CD4-positive, alpha-beta T cell treated with Interleukin-17A for 4 hours (primary cell): ENCODE data around the gene FOXP2.
"Not testable (repeated sequence)": the region's sequence is repeated elsewhere in the genome, so short reads cannot be mapped to it uniquely, and the experiment has no call there.

Source experiments
- DNase-seq: peaks from one replicate; pipeline ENCODE4 v3.0.0-alpha.2; 2020; ENCODE audit warnings: mixed read lengths

FOXP2 gene

DNA sequence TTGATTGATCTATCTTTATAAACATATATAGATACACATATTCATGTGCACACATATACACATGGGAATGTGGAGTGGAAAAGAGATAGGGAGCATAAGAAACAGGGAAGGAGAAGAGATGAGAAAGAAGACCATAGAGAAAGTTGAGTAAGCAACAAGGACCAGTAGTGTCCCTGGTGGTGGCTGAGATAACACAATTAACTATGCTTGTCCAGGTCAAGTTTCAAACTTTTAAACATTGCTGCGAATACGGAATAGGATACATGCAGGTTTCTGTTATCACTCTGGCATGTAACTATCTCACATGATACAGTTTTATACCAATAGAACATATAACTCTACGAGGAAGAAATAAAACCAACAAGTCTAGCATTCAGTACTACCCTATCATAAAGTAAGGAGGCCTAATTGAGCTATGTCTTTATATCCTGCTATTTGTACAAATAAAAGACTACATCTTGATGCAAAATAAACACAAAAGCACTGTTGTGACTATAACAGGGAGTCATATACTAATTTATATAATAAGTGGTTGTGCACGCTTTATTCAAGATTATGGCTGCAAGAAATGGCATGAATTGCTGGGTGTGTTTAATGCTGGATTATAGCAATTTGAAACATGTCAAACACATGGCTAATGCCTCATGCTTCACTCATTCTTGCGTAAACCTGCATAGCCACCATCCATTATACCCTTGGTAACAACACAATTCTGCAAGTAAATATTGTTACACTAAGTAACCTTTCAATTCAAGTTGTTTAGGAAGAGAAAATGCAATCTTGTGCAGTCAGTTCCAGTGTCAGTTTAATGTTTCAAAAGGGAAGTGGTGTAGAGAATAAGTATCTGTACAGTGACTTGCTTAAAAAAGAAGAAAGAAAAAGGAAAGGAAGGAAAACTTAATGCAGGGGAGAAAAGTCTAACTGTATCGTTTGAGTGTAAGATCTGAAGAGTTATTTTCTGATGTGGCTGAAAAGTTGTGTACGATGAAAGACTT is 8.2 kb downstream of the FOXP2 start:
- no peak for DNase-seq

DNA sequence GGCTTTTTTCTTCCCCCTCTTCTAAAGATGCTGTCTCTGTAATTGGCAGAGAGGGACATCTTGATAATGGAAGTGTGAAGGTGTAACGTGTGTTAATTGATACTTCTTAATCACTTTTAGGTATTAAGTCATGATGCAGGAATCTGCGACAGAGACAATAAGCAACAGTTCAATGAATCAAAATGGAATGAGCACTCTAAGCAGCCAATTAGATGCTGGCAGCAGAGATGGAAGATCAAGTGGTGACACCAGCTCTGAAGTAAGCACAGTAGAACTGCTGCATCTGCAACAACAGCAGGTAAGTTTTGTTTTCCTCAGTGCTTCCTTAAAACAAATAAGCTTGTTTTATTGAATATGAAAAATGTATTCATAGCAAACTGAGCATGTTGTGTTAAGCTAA is 11.8 kb downstream of the FOXP2 start:
- no peak for DNase-seq

DNA sequence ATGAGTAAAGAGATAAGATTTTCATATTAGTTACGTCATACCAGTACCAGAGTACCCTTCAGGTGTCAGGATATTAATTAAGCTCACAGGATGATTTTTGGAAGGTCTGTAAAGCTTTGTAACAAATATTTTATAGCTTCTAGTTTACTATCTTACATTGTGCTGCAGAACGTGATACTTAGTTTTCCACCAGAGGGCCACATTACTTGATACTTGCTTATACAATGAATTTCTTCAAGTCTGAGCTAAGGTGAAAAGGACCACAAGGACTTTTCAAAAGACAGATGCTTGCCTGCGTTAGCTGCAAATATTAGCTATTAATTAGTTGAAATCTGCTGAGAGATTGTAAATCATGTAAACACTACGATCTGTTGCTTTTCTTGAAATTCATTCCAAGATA is 12.2 kb downstream of the FOXP2 start:
- DNase-seq = no peak

DNA sequence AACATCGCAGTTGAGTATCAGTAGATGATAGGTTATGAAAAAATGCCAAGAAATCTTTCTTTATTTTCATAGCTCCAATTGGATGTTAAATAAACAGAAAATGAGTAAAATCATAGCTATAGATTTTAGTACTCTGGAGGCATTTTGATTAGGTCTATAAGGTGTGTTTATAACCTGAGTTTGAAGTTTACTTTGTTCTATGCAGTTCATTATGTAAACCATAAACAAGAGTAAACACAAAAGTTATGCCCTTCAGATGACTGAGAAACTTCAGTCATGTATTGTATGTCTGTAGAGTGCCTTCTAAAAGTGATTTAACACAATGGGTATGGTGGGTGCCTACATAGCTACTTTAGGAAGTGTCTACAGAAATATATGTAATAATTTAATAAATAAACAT is 13.6 kb downstream of the FOXP2 start:
- DNase-seq = no peak

DNA sequence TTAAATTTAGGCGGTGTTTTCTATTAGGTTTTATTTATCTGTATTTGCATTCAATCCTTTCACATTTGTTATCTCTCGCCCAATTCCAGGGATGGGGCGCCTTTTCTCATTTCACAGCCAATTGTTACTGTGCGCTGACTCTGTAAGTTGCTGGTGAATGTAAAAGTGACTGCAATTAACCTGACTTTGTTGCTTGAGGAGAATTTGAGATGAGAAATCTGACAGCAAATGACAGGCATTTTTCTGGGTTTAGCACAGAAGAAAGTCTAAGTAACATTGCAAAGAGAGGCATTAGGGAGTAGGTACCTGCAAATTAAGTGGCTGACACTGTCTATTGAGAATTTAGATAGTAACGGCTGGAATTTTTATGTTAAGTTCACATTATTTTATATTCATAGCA is 16.6 kb downstream of the FOXP2 start:
- DNase-seq = no peak

DNA sequence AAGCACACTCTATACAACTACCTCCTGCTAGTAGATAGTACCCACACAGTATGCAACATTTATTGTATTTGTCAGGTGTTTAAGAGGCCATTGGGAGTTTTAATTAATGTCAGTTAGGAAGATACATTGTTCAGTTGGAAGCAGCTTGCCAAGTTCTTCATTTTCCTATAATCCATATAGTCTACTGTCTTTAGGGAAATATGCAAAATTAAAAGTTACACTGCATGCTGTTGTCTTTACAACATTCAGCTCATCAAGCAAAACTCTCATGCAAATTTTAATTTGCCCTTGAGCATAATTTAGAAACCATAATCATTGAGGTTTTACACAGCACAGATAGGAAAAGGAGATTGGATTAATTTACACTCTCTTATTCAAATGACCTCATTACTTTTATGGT is 17.4 kb downstream of the FOXP2 start:
- no peak for DNase-seq

DNA sequence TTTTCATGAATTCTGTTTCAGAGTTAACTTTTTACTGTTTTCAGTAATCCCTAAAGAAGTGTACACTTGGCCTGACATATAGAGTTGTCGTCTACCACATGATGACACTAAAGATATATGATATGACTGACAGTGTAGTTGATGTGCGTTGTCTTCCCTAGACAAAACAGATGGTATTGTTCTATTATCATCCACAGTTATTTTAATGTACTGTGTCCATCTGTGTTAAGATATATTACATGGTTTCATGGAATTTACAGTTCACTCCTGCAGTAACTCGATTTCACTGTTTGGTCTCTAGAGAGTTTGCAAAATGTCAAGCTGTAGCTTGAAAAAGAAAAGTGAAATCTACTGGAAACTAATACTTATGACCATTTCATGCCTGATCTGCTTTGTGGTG is 18.1 kb downstream of the FOXP2 start:
- no peak for DNase-seq

DNA sequence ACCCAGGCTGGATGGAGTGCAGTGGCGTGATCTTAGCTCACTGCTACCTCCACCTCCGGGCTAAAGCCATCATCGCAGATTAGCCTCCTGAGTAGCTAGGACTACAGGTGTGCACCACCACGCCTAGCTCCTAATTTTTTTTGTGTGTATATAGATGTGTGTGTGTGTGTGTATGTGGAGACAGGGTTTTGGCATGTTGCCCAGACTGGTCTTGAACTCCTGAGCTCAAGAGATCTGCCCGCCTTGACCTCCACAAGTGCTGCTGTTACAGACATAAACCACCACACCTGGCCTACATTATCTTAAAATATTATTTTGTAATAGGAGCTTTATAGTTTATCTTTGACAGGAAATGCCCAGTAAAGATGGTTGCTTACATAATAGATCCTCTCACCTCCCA is 25.0 kb downstream of the FOXP2 start:
- DNase-seq = no peak

DNA sequence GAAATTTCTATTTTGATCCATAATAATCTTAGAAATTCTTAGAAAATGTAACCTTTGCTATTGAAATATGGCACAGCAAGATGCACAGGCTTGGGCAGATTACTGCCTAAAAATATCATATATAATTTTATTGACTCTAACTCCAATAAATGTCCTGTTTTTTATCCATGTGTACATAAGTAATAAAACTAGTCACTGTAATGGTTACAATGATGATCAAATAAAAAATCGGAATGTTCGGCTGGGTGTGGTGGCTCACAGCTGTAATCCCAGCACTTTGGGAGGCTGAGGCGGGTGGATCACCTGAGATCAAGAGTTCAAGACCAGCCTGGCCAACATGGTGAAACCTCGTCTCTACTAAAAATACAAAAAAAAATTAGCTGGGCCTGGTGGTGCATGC is 26.3 kb downstream of the FOXP2 start:
- not testable (repeated sequence) for DNase-seq

DNA sequence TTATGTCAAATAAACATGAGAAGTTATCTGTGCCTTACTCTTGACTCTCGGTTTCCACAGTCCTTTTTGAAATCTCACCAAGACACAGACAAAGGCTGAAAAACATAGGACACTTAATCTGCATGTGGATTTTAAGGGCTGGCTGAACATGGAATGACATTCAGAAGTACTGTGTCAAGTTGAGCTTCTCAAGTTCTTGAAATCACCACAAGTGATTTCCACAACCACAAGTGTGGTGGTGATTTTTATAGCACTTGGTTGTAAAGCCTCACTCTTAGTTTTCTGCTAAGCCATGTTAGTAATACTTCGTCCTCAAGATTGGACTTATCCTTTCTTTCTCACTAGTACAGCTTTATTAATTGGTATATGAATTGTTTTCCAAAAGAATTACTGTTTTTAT is 29.6 kb downstream of the FOXP2 start:
- no peak for DNase-seq

DNA sequence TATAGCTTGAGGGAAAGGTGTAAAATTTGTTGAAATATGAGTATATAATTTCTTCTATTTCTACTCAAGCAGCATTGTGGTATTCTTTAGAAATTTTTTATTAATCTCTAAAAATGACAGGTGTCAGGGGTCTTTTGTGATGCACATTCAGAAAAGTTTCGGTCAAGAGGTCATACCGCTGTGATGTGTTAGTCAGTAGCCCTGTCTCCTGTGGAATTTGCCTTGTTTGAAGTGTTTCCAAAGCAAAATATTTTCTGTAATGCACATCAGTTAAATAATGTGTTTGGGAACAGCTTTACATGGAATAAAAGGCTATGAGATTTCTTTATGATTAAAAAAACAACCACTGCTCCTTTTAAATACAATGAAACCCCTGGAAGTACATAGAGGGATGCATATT is 35.8 kb downstream of the FOXP2 start:
- no peak for DNase-seq

DNA sequence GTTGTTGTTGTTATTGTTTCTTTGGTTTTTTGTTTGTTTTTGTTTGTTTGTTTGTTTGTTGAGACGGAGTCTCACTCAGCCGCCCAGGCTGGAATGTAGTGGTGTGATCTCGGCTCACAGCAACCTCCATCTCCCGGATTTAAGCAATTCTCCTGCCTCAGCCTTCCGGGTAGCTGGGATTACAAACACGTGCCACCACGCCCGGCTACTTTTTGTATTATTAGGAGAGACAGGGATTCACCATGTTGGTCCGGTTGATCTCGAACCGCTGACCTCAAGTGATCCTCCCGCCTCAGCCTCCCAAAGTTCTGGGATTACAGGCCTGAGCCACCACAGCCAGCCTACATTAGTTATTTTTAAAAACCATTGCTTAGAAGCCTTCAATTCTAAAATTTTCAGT is 45.0 kb downstream of the FOXP2 start:
- DNase-seq = no peak

DNA sequence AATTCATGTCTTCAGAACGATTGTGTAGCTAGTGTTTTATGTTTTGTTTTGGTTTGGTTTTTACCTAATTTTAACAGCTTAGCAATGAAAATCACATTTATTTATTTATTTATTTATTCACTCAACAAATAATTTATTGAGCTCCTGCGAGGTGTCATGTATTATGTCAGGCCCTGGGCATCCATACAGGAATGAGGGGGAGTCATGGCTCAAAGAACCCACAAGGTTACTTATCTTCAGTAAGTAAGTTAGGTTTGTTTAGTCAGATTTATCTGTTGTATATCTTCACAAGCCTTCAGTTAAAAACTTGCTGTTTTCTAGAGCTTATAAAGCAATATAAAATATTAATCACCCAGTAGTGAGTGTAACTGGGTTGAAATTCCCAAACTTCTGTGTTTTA is 45.4 kb downstream of the FOXP2 start:
- DNase-seq = no peak

DNA sequence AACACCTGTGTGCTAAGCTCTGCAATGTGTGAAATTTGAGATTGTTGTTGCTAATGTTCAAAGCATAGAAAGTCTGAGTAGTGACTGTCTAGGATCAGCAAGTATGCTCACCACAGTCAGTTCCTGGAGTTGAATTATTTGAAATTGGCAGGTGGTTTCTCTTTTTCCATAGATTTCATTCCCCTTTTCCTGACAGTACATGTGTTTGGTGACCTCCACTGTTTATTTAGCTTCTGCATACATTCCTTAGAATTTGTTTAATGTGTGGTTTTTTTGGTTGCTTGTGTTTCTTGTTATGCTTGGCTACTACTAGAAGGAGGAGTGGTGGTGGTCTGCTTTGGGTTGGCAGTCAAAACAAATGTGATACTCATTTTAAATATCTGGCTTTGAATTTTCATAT is 52.3 kb downstream of the FOXP2 start:
- DNase-seq = no peak

DNA sequence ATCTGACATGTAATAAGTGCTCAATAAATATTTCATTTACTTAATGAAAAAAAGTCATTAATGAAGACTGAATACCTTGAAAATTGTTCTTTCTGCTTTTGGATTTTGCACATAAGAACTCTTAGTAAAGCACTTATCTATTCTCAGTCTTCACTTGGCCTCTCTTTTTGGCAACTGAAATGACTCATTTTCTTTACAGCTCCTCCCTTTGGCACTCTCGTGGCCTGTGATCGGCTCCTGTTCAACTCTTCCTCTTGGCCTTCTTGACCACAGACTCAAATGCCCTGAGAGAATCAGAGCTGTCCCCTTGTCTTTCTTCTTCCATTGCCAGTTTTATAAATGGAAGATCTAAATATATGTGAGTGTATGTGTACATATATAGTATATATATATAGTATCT is 54.2 kb downstream of the FOXP2 start:
- no peak for DNase-seq

DNA sequence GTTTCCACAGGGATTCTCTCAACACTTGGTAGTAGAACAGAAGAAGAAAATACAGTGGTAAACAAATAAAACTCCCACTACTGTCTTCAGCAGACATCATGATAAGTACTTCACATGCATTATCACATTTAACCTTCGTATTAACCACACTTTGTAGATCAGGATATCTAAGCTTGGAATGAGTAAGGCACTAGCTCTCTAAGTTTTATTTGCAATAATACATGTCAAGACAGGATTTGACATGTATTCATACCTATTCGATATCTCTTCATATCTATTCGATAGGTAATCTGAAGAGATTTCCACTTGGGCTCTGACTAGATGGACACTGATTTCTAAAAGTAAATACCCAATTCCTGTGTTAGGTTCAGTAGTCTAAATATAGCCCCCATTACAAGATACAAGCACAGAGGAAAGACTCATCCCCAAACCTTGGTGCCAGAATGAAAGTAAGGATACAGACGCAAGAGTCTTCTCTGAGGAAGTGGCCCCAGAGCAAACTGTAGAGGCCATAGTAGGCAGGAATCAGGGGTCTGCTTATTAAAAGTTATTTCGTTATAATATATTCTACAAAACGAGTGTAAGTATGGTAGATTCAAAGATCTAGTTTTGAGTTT is 58.4 kb downstream of the FOXP2 start:
- DNase-seq = no peak

DNA sequence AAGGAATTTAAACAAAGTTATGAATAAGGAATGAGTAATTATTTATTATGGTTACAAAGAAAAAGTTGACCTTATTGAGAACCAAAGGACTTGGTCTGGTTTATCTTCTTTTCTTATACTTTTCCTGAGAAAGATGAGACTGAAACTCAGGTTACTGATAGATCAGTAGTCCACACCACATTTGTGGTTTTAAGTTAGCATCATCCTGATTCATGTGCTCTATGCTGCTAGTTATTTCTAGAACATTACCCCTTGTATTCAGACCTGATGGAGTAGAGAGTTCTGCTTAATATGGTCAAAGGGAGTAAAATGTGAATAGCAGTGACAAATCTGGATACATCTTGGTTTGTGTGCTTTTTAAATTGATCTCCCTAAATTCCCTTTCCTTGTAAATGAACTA is 63.8 kb downstream of the FOXP2 start:
- DNase-seq = no peak

DNA sequence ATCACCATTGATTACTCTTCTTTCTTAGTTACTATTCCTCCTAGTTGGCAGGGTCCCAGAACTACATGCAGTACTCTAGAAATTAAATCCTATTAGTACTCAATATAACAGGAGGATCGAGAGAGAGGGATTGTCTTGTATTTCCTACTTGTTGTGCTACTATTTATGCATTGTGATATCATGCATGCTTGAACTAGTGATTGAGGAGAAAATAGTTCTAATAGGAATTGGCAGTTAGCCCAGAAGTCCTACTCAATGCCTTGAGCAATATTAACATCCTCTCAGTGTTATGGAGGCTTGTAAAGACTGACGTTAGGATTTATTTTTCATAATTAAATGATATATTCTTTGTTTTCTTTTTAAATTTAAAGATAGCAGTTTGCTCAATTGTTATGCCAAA is 67.4 kb downstream of the FOXP2 start:
- no peak for DNase-seq

DNA sequence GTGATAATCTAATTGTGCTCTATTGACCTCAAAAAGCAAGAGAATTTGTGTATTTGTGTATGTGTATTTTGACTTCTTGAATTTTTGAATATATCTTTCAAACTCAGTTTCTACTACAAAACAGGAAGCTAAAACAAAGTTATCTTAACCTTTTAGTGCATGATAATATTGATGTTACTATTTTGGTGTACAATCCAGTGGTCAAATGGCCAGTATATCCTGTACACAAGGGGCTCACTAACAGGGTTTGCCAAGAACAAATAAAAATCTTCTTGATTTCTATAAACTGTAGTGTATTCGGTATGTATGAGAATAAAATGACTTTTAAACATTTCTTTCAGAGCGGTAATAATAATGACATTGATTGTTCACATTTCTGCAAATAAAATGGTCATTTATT is 69.6 kb downstream of the FOXP2 start:
- no peak for DNase-seq

DNA sequence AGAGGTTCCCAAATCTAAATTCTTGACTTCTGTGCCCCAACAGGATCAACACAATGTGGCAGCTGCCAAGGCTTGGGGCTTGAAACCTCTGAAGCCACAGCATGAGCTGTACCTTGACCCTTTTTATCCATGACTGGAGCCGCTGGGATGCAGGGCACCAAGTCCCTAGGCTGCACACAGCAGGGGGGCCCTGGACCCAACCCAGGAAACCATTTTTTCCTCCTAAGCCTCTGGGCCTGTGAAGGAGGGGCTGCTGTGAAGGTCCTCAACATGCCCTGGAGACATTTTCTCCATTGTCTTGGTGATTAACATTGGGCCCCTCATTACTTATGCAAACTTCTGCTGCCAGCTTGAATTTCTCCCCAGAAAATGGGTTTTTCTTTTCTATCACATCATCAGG is 72.6 kb downstream of the FOXP2 start:
- no peak for DNase-seq

DNA sequence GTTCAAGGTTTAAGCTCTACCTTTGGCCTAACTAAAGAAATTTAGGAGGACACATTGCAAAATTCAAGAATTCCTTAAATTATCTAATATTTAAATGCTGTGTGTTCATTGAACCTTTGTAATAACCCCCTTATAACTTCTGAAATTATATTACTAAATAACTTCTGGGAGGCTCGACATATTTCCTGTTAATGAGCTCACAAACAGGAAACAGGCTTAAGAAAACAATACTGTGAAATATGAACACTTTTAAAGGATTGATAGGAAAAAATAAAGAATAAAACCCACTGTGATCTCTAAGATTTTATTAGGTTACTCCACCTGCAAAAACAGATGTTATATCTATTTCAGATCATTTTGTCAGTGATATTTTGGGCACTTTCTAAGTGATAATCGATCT is 74.1 kb downstream of the FOXP2 start:
- DNase-seq = no peak

DNA sequence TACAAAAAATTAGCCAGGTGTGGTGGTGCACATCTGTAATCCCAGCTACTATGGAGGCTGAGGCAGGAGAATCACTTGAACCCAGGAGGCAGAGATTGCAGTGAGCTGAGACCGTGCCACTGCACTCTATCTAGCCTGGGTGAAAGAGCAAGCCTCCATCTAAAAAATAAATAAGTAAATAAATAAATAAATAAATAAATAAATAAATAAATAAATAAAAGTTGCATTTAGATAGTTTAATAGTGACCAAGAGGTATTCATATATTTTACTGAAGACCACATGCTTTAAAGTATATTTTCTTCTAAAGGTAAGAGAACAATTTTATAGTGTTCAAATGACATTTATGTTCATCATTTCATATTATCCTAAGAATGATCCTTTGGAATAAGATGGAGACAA is 82.9 kb downstream of the FOXP2 start:
- DNase-seq = not testable (repeated sequence)

DNA sequence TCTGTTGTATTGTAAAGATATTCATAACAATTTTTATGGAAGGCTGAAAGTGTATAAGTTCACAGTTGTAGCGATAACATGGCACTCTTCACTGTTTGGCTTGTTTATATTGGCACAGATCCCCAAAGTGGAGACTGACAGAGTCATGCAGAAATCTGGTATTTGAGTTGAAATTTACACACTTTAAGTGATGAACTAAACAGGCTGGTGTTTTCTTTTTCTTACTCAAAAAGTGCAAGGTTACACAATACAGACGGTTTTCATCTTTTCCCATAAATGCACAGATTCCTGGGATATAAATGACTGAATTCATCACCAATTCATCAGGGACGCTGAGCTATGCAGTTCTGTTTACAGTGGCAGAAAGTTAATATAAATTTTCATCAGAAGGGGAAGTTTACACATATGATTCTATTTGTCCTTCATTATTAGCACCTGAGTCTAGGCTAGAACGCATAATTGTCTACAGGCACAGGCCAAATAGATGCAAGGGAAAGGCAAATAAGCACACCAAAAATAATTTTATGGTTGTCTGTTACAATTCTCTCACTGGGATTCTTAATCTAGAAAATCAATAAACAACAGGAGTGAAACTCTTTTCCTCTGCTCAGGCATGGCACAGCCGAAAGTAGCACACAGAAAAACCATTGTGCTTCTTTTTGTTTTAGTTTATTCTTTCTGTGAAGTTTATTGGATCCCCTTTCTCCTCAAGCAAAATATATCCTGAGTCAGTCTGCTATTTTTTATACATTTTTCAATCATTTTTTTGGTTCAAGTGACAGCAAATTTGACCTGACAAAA is 88.0 kb downstream of the FOXP2 start:
- DNase-seq = no peak

DNA sequence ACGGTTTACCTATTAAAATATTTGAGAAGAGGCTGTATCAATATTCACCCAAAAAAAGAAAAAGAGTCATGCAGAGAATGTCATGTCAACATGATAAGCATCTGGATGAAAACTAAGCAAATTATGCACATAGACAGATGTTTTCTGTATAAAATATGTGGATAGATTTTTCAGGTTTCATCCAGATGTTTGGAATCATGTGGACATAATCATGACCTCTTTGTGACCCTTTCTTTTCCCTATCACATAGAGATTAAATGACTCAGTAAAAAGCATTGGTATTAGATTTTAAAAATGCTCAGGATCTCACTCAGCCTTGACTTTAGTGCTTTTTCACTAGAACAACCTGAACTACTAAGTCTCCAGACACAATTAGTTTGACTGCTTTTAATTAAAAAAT is 90.0 kb downstream of the FOXP2 start:
- DNase-seq = no peak
